ENCODE results near the gene ST6GAL2. TPM values are rescaled to one million over a fixed set of nuclear protein-coding genes. Genes with fewer than 3 reads are reported as not detected.

Gene ST6GAL2
- total RNA-seq, 2 experiments from 2014 or later: not detected

- Mint-ChIP-seq H3K9me3 (no peaks in the 10 kb centered on the region), H3K27ac (no peak overlapping the region), H3K36me3 (no peaks in the 10 kb centered on the region), H3K27me3 (no peaks in the 10 kb centered on the region), H3K4me3 (no peak overlapping the region), H3K4me1 (no peaks in the 10 kb centered on the region)
- POLR2A ChIA-PET: no interaction called here
- no peak for DNase-seq
- no peak for ATAC-seq (ENCODE audit: low read depth)
These were observed 34.0 kb downstream of the ST6GAL2 start for GRCh38 chr2:106851881-106852501.

DNA sequence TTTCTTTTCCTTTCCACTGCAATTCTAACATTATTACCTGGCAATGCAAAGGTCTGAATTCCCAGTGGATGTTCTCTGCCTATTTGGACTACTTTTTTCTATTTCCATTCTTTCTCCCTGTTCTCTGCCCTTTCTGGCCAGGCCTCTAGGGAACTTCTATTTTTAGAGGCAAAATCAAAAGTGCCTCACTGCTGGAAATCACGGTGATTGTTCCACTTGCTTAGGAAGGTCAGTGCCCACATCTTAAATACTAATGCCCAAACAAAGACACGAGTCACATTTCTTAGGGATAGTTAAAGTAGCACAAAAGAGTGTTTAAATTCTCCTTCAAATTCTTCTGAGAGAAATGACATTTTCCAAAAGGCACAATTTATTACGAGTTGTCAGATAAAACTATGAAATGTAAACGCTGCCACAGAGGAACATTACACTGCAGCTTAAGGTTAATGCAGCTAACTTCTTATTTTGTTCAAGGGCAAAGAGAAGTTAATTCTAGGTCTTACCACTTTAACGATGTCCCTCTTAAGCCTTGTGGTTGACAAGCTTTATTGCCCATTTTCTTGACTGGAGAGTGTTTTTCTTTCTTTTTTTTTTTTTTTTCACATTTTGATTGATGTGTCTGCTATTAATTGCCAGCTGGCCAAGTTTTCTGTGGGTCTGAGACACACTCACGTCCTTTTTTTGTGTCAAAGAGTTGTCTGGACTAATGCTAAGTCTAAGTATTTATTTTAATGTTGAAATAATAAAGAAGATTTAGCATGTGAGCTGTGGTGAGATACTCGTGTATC is 34.7 kb downstream of the ST6GAL2 start:
- H3K9me3 Mint-ChIP-seq: no peaks in the 10 kb centered on the region
- POLR2A ChIA-PET: no interaction called here
- no peaks in the 10 kb centered on the region for H3K36me3 Mint-ChIP-seq
- H3K4me3 Mint-ChIP-seq: no peak overlapping the region
- ATAC-seq (ENCODE audit: low read depth) (no peak), DNase-seq (no peak)
- no peak overlapping the region for H3K27ac Mint-ChIP-seq
- H3K4me1 Mint-ChIP-seq: no peaks in the 10 kb centered on the region
- H3K27me3 Mint-ChIP-seq: no peaks in the 10 kb centered on the region

GRCh38 chr2:106849253-106849652 is 36.7 kb downstream of the ST6GAL2 start:
- DNase-seq: no peak
- Mint-ChIP-seq H3K27ac (no peak overlapping the region), H3K9me3 (no peaks in the 10 kb centered on the region), H3K4me3 (no peak overlapping the region), H3K36me3 (no peaks in the 10 kb centered on the region), H3K27me3 (no peaks in the 10 kb centered on the region), H3K4me1 (no peaks in the 10 kb centered on the region)
- POLR2A ChIA-PET: no interaction called here
- ATAC-seq (ENCODE audit: low read depth): no peak

- no peak for DNase-seq
- no peaks in the 10 kb centered on the region for H3K9me3 Mint-ChIP-seq
- H3K36me3 Mint-ChIP-seq: no peaks in the 10 kb centered on the region
- no peaks in the 10 kb centered on the region for H3K27me3 Mint-ChIP-seq
- no peaks in the 10 kb centered on the region for H3K4me1 Mint-ChIP-seq
- H3K27ac Mint-ChIP-seq: no peak overlapping the region
- ATAC-seq (ENCODE audit: low read depth): no peak
- POLR2A ChIA-PET: no interaction called here
- H3K4me3 Mint-ChIP-seq: no peak overlapping the region
These were observed 38.6 kb downstream of the ST6GAL2 start for GRCh38 chr2:106847366-106847765.

- Mint-ChIP-seq H3K9me3 (no peaks in the 10 kb centered on the region), H3K4me3 (no peak overlapping the region), H3K27me3 (no peaks in the 10 kb centered on the region), H3K4me1 (no peaks in the 10 kb centered on the region), H3K36me3 (no peaks in the 10 kb centered on the region), H3K27ac (no peak overlapping the region)
- POLR2A ChIA-PET: no interaction called here
- no peak for DNase-seq
- no peak for ATAC-seq (ENCODE audit: low read depth)
These were observed 40.3 kb downstream of the ST6GAL2 start for GRCh38 chr2:106845716-106846115.

DNA sequence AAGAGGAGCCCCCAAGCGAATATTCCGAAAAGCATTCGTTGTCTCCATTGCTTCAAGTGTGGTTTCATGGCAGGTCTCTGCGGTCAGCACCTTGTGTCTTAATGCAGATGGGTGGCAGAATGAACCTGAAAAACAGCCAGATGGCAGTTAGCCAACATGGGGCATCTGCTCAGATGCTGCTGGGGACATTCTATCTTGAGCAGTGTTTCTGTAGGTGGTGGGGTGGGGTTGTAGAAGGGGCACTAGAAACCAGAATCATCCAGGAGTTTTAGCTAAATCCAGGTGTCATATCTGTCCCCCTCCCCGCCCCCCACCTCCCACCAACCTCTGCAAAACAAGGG is 42.1 kb downstream of the ST6GAL2 start:
- ATAC-seq (ENCODE audit: low read depth): no peak
- no peak for DNase-seq
- Mint-ChIP-seq H3K36me3 (no peaks in the 10 kb centered on the region), H3K27me3 (no peaks in the 10 kb centered on the region), H3K9me3 (no peaks in the 10 kb centered on the region), H3K4me1 (no peaks in the 10 kb centered on the region), H3K4me3 (no peak overlapping the region), H3K27ac (no peak overlapping the region)
- POLR2A ChIA-PET: no interaction called here

- Mint-ChIP-seq H3K4me1 (no peaks in the 10 kb centered on the region), H3K27ac (no peak overlapping the region), H3K9me3 (no peaks in the 10 kb centered on the region), H3K4me3 (no peak overlapping the region), H3K27me3 (no peaks in the 10 kb centered on the region), H3K36me3 (no peaks in the 10 kb centered on the region)
- POLR2A ChIA-PET: no interaction called here
- no peak for ATAC-seq (ENCODE audit: low read depth)
- no peak for DNase-seq
These were observed 42.7 kb downstream of the ST6GAL2 start for GRCh38 chr2:106843001-106843909.

DNA sequence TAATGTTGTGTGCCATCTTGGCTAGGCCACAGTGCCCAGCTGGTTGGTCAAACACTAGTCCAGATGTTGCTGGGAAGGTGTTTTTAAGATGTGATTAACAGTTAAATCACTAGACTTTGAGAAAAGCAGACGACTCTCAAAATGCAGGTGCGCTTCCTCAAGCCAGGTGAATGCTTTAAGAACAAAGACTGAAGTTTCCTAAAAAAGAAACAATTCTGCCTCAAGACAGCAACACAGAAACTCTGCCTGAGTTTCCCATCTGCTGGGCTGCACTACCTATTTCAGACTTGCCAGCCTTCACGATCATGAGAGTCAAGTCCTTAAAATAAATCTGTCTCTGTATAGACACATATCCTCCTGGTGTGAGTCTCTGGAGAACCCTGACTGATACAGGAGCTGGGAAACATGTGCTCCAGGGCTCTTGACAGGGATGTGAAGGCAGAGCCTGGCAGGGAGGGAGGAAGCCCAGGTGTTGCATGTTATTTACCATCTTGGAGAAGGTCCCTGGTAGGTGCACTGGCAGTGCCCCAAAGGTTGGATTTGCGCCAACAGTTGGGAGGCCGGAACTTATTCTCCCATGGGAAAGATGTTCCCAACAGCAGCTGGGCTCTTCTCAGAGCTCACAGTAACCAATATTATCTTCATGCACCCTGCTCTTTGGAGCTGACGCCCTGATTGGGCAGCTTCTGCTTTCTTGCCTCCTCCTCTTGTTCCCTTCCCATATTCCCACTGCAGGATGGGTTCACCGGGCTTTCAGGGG is 43.9 kb downstream of the ST6GAL2 start:
- DNase-seq: no peak
- Mint-ChIP-seq H3K36me3 (no peaks in the 10 kb centered on the region), H3K27me3 (no peaks in the 10 kb centered on the region), H3K4me1 (no peaks in the 10 kb centered on the region), H3K27ac (no peak overlapping the region), H3K9me3 (no peaks in the 10 kb centered on the region), H3K4me3 (no peak overlapping the region)
- no peak for ATAC-seq (ENCODE audit: low read depth)
- POLR2A ChIA-PET: no interaction called here

DNA sequence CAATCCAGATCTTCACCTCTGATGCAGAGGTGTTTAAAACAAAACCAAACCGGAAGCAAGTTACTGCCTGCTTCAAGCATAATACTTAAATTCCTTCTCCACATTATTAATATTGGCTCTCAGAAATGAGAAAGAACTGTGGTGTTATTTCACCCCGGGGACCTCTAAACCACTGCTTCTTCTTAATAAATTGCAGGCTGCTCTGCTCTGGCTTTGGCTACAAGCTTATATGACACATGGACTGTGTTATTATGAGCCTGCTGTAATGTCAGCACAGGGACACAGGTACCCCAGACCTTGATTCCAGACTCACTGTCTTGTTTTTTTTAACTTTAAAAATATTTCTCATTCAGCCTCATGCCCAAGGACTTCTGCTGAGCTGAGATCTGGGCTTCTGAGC is 45.1 kb downstream of the ST6GAL2 start:
- POLR2A ChIA-PET: no interaction called here
- no peak for ATAC-seq (ENCODE audit: low read depth)
- Mint-ChIP-seq H3K9me3 (no peaks in the 10 kb centered on the region), H3K27ac (no peak overlapping the region), H3K36me3 (no peaks in the 10 kb centered on the region), H3K4me1 (no peaks in the 10 kb centered on the region), H3K27me3 (no peaks in the 10 kb centered on the region), H3K4me3 (no peak overlapping the region)
- no peak for DNase-seq

DNA sequence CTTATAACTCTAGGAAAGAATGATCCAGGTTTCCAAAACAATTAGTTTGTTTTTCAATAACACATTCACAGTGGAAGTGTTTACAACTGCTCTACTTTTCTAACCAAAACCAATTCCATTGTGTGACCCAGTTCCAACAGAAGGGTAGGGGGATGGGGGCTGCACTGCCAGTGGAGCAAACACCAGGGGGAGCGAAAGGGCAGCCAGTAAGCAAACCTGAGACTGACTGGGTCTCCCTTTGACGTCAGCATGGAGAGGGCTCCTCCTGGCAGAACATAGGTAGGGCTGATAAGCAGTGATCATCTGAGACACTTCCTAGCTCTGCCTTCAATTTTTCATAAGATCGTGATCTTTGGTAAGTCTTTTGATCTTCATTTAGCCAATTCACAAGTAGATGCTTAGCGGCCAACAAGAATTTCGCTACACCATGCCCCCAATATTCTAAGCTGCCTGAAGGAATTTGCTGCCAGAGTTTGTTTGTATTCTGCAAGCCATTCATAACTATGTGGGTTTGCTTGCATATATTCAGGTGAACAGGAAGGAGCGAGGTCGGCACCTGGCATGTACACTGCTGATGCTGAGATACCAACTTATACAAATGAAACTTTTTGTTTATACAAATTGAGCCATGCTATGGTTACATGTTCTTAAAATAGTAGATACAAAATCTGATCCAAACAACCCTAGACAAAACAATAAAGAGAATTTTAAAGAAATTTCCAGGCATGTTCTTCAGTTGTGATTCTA is 45.9 kb downstream of the ST6GAL2 start:
- POLR2A ChIA-PET: no interaction called here
- Mint-ChIP-seq H3K27me3 (no peaks in the 10 kb centered on the region), H3K4me1 (no peaks in the 10 kb centered on the region), H3K4me3 (no peak overlapping the region), H3K9me3 (no peaks in the 10 kb centered on the region), H3K27ac (no peak overlapping the region), H3K36me3 (no peaks in the 10 kb centered on the region)
- no peak for DNase-seq
- ATAC-seq (ENCODE audit: low read depth): no peak

GRCh38 chr2:106833256-106833655 is 52.7 kb downstream of the ST6GAL2 start:
- no peaks in the 10 kb centered on the region for H3K36me3 Mint-ChIP-seq

GRCh38 chr2:106831816-106832569 is 54.0 kb downstream of the ST6GAL2 start:
- no peaks in the 10 kb centered on the region for H3K9me3 Mint-ChIP-seq
- POLR2A ChIA-PET: no interaction called here

More at GRCh38 chr2:106833256-106833655, 52.7 kb downstream of the ST6GAL2 start:
- Mint-ChIP-seq H3K4me1 (no peaks in the 10 kb centered on the region), H3K9me3 (no peaks in the 10 kb centered on the region), H3K27ac (no peak overlapping the region), H3K4me3 (no peak overlapping the region), H3K27me3 (peaks cover 12% of the 10 kb centered on the region)
- POLR2A ChIA-PET: no interaction called here
- DNase-seq (no peak), ATAC-seq (ENCODE audit: low read depth) (no peak)

More at GRCh38 chr2:106831816-106832569, 54.0 kb downstream of the ST6GAL2 start:
- H3K36me3 Mint-ChIP-seq: no peaks in the 10 kb centered on the region
- DNase-seq: no peak
- ATAC-seq (ENCODE audit: low read depth): no peak
- no peak overlapping the region for H3K27ac Mint-ChIP-seq
- peaks cover 12% of the 10 kb centered on the region for H3K27me3 Mint-ChIP-seq
- no peaks in the 10 kb centered on the region for H3K4me1 Mint-ChIP-seq
- H3K4me3 Mint-ChIP-seq: no peak overlapping the region
